Keratinocyte (primary cell): Measurements from ENCODE around the gene DNAH3.

Experiments
- CTCF ChIP-seq, 3 experiments: IDR thresholded peaks in 1 of 3; conservative IDR thresholded peaks in 1 of 3; optimal IDR thresholded peaks in 1 of 3; 2 replicates in 2 of 3; 3 replicates in 1 of 3; pipeline versions ENCODE3 to v1.5.1; 2011; ENCODE audit warnings: low read length in 3 of 3, mild to moderate bottlenecking in 3 of 3, moderate library complexity in 2 of 3, control low read depth in 1 of 3, inconsistent platforms in 1 of 3; ENCODE audit not compliant: insufficient read depth in 2 of 3; ENCODE audit errors: extremely low read depth in 1 of 3
- EZH2 ChIP-seq: IDR thresholded peaks from one replicate; pipeline ENCODE4 v1.6.1; 2012; ENCODE audit warnings: inconsistent platforms, mild to moderate bottlenecking, low read length, moderate library complexity

GRCh38 chr16:20894388-20894787, 256.3 kb downstream of the DNAH3 start:
- TF ChIP-seq CTCF (optimal IDR thresholded peaks at IDR 0.05 in 1 of 3, IDR thresholded peaks at IDR 0.05 in 1 of 3, conservative IDR thresholded peaks at IDR 0.05 in 1 of 3; ENCODE audit: extremely low read depth in 1 of 3, insufficient read depth in 2 of 3, low read length in 3 of 3) (no peak), EZH2 (no peak)
